Transverse colon (tissue), 4 donors: ENCODE data around the gene TNFRSF1B.

Source experiments
- POLR2A ChIP-seq: fragments of 450-650 bp; IDR thresholded peaks from one replicate; pipeline ENCODE4 v1.6.1; 2016; ENCODE audit warnings: antibody characterized with exemption, mild to moderate bottlenecking, moderate library complexity
- POLR2AphosphoS5 ChIP-seq, 3 donors: sonication (generic); formaldehyde crosslinking; IDR thresholded peaks; one replicate each; pipeline ENCODE4 v1.6.1; 2016; ENCODE audit warnings: antibody characterized with exemption in 3 of 3
- TF ChIP-seq, protein P1 (sequence below), 5 experiments: fragments of 200-600 bp in 3 of 5; fragments of 450-650 bp in 2 of 5; sonication (generic) in 3 of 5; IDR thresholded peaks; 1 replicate in 2 of 5; 2 replicates in 3 of 5; pipeline ENCODE4 v1.5.1; 2016 to 2017; ENCODE audit warnings: antibody characterized with exemption in 5 of 5, inconsistent platforms in 3 of 5, mild to moderate bottlenecking in 2 of 5, moderate library complexity in 1 of 5

DNA sequence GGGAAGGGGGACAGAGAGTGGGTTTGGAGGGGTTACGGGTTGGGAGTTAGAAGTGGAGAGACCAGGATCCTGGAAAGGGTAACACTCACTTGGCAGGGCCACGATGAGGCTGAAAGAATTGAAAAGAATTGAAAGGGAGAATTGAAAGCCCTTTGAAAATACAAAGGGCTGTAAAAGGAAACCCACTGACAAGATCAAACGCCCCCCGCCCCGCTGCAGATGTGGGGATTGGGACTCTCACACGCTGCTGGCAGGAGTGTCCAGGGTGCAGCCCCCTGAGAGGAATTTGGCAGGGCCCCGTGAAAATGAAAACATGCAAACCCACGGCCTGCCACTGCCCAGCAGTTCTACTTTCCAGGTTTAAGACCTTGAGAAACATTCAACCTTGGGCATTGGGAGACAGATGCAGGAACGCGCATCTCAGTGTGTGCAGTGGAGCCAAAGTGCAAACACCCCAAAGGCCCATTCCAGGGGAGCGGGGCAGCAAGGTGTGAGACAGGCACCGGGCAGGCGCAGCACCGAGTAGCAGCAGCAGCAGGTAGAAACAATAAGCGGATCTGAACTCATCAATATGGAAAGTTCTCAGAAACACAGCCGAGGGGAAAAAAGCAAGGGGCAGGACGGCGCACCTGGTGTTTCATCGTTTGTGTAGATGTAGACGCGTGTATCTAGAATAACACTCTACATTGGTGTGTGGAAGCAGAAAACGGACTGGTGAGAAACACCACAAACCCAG is 8.3 kb upstream of the TNFRSF1B start:
- TF ChIP-seq, protein P1, sequence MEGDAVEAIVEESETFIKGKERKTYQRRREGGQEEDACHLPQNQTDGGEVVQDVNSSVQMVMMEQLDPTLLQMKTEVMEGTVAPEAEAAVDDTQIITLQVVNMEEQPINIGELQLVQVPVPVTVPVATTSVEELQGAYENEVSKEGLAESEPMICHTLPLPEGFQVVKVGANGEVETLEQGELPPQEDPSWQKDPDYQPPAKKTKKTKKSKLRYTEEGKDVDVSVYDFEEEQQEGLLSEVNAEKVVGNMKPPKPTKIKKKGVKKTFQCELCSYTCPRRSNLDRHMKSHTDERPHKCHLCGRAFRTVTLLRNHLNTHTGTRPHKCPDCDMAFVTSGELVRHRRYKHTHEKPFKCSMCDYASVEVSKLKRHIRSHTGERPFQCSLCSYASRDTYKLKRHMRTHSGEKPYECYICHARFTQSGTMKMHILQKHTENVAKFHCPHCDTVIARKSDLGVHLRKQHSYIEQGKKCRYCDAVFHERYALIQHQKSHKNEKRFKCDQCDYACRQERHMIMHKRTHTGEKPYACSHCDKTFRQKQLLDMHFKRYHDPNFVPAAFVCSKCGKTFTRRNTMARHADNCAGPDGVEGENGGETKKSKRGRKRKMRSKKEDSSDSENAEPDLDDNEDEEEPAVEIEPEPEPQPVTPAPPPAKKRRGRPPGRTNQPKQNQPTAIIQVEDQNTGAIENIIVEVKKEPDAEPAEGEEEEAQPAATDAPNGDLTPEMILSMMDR (IDR thresholded peaks at IDR 0.05), result no peak
- TF ChIP-seq POLR2AphosphoS5 (IDR thresholded peaks at IDR 0.05), result no peak
- TF ChIP-seq POLR2A, result no peak
